ENCODE results near the gene RELN. TPM values are rescaled to one million over a fixed set of nuclear protein-coding genes. Genes with fewer than 3 reads are reported as not detected.

RELN gene
- total RNA-seq, 1 experiment from 2014 or later: 0.20 TPM

- ChIA-PET RAD21 (ENCODE audit: low non-redundant PET in 1 of 2, low total read pairs in 2 of 2, uncharacterized antibody in 2 of 2, unreplicated experiment in 2 of 2) (no interaction called here), CTCF (no interaction called here), POLR2A (no interaction called here)
- no peaks in the 10 kb centered on the region for H3K36me3 ChIP-seq (ENCODE audit: control insufficient read depth in 1 of 2, insufficient read depth in 2 of 2, low read length in 2 of 2)
- H3K9me2 ChIP-seq (ENCODE audit: insufficient read depth): no peaks in the 10 kb centered on the region
- no peak overlapping the region for H3K27ac ChIP-seq (ENCODE audit: low read depth, low read length)
- H3K9ac ChIP-seq (ENCODE audit: low read length): no peak overlapping the region
- H2AFZ ChIP-seq (ENCODE audit: low read depth, low read length, poor library complexity, severe bottlenecking): no peak overlapping the region
- no peak overlapping the region for H3K4me2 ChIP-seq (ENCODE audit: low read length)
- intact Hi-C loops (cut with micrococcal nuclease): no loop called here
- TF ChIP-seq REST (IDR thresholded peaks at IDR 0.05; ENCODE audit: low read depth) (no peak), SRF (IDR thresholded peaks at IDR 0.05; ENCODE audit: low read depth) (no peak), ZBTB33 (IDR thresholded peaks at IDR 0.05; ENCODE audit: extremely low read depth, insufficient replicate concordance, low read length) (no peak), MAX (IDR thresholded peaks at IDR 0.05) (no peak)
- H3K79me2 ChIP-seq (ENCODE audit: insufficient read depth, low read length): no peaks in the 10 kb centered on the region
- no TSS peak for BruUV-seq (replicated peaks)
- no peak overlapping the region for H3K4me3 ChIP-seq (replicated peaks in 1 of 2; ENCODE audit: low read depth in 1 of 2, low read length in 2 of 2)
- H3K9me3 ChIP-seq (ENCODE audit: control insufficient read depth in 1 of 2, insufficient read depth in 1 of 2, low read depth in 1 of 2, low read length in 2 of 2): no peaks in the 10 kb centered on the region
- no peaks in the 10 kb centered on the region for H3K4me1 ChIP-seq (ENCODE audit: control insufficient read depth in 1 of 2, insufficient read depth in 2 of 2, low read length in 2 of 2)
- H3K27me3 ChIP-seq (ENCODE audit: insufficient read depth, low read length): peaks cover 32% of the 10 kb centered on the region
- no peaks in the 10 kb centered on the region; the same call in 1 of the 2 replicates for H4K20me1 ChIP-seq (ENCODE audit: insufficient read depth)
- DNase-seq (ENCODE audit: low read depth, low spot score) (no peak), ATAC-seq (no peak)
Observed at GRCh38 chr7:103685646-103686045, 303.8 kb downstream of the RELN start.

Measured in HCT116 (cell line).